HepG2 (cell line): ENCODE results near the gene TSGA10IP. TPM values are rescaled to one million over a fixed set of nuclear protein-coding genes. Genes with fewer than 3 reads are reported as not detected.

Source experiments
- ATAC-seq: fragments of 200-7000 bp; cut with Tn5 transposase; 3 replicates; pipeline ENCODE4 v1.9.1; 2020; ENCODE audit warnings: mild to moderate bottlenecking, moderate library complexity
- BruUV-seq: library from RNA; stranded (reverse); fragments of 400-500 nt; replicated peaks from 2 replicates; lab custom pipeline; 2021; lab: Mats Ljungman, UMichigan
- CTCF ChIA-PET: fragments of 300-600 bp; formaldehyde crosslinking; extraction: SDS; loops from one replicate; lab custom pipeline; 2021; ENCODE audit warnings: low total read pairs, inconsistent platforms, low intra/inter-chr PET ratio; lab: Yijun Ruan, JAX
- POLR2A ChIA-PET: fragments of 350-600 bp; sonication (Branson Sonifier 250); formaldehyde crosslinking; loops from one replicate; lab custom pipeline; 2020; ENCODE audit warnings: antibody characterized with exemption, inconsistent platforms; lab: Yijun Ruan, JAX
- DNase-seq: peaks from one replicate; pipeline ENCODE4 v3.0.0-alpha.2; 2015; ENCODE audit warnings: low spot score
- FAIRE-seq: peaks from 3 replicates; lab custom pipeline; 2011; peaks lifted over from hg19 to GRCh38; lab: Jason Lieb, UNC
- H2AFZ ChIP-seq: one replicate; pipeline ENCODE4 v1.6.1; 2011; ENCODE audit warnings: low read length, inconsistent platforms
- H3K27ac ChIP-seq: fragments of 300-600 bp; 3 replicates; pipeline ENCODE4 v1.8.0; 2011; ENCODE audit warnings: mixed run types, mild to moderate bottlenecking, mixed read lengths, low read length, inconsistent platforms; ENCODE audit not compliant: insufficient read depth; ENCODE audit errors: extremely low read length
- H3K27me3 ChIP-seq, 2 experiments: fragments of 200-600 bp in 1 of 2; 2 replicates in 1 of 2; 3 replicates in 1 of 2; pipeline versions ENCODE4 v1.6.0 to v1.8.0; 2011; ENCODE audit warnings: low read length in 2 of 2, mild to moderate bottlenecking in 2 of 2, moderate library complexity in 2 of 2, inconsistent platforms in 1 of 2; ENCODE audit not compliant: insufficient read depth in 2 of 2, control insufficient read depth in 1 of 2
- H3K36me3 ChIP-seq, 2 experiments: fragments of 200-600 bp in 1 of 2; replicated peaks in 1 of 2; 2 replicates in 1 of 2; 3 replicates in 1 of 2; pipeline versions ENCODE4 v1.5.1 to v1.8.0; 2011; ENCODE audit warnings: low read length in 2 of 2, inconsistent platforms in 1 of 2; ENCODE audit not compliant: insufficient read depth in 2 of 2, control insufficient read depth in 1 of 2
- H3K4me1 ChIP-seq: 2 replicates; pipeline ENCODE4 v1.5.1; 2012; ENCODE audit warnings: low read length, inconsistent platforms; ENCODE audit not compliant: insufficient read depth
- H3K4me2 ChIP-seq: 2 replicates; pipeline ENCODE4 v1.6.0; 2011; ENCODE audit warnings: low read depth, low read length, inconsistent platforms
- H3K4me3 ChIP-seq, 3 experiments: fragments of 200-600 bp in 1 of 3; sonication (generic), shearing (Covaris generic) in 1 of 3; replicated peaks in 1 of 3; 2 replicates each; pipeline ENCODE4 v1.5.1; 2011 to 2016; ENCODE audit warnings: low read length in 3 of 3, inconsistent platforms in 2 of 3, low read depth in 2 of 3, mild to moderate bottlenecking in 2 of 3, control low read depth in 1 of 3, mixed read lengths in 1 of 3; ENCODE audit not compliant: insufficient read depth in 1 of 3
- H3K79me2 ChIP-seq: one replicate; pipeline ENCODE4 v1.6.1; 2011; ENCODE audit warnings: low read length, inconsistent platforms; ENCODE audit not compliant: insufficient read depth
- H3K9ac ChIP-seq: 2 replicates; pipeline ENCODE4 v1.6.0; 2011; ENCODE audit warnings: mild to moderate bottlenecking, low read depth, low read length, inconsistent platforms; ENCODE audit not compliant: insufficient read depth
- H3K9me3 ChIP-seq: 2 replicates; pipeline ENCODE4 v1.5.1; 2012; ENCODE audit warnings: mild to moderate bottlenecking, low read length
- H4K20me1 ChIP-seq: 2 replicates; pipeline ENCODE4 v1.6.0; 2011; ENCODE audit warnings: inconsistent platforms, mild to moderate bottlenecking, low read length, moderate library complexity; ENCODE audit not compliant: insufficient read depth
- CAMTA2 ChIP-seq: sonication (generic); formaldehyde crosslinking; IDR thresholded peaks from 2 replicates; pipeline ENCODE4 v1.4.0; 2020; ENCODE audit warnings: mild to moderate bottlenecking, missing genetic modification reagents, borderline replicate concordance
- FOXC1 ChIP-seq: sonication (generic); formaldehyde crosslinking; IDR thresholded peaks from 2 replicates; pipeline ENCODE4 v1.8.0; 2022; ENCODE audit warnings: mild to moderate bottlenecking, missing genetic modification reagents, borderline replicate concordance
- PHF5A ChIP-seq: IDR thresholded peaks from one replicate; pipeline ENCODE4 v1.6.1; 2018; ENCODE audit warnings: low read depth, missing genetic modification reagents; ENCODE audit not compliant: unreplicated experiment
- SNAI1 ChIP-seq: sonication (generic); formaldehyde crosslinking; IDR thresholded peaks from 2 replicates; pipeline ENCODE4 v1.5.0; 2020; ENCODE audit warnings: mild to moderate bottlenecking, missing genetic modification reagents, borderline replicate concordance
- TRIM22 ChIP-seq: fragments of 450-650 bp; IDR thresholded peaks from 2 replicates; pipeline ENCODE4 v1.6.1; 2017
- ZNF121 ChIP-seq: sonication (generic); formaldehyde crosslinking; IDR thresholded peaks from 2 replicates; pipeline ENCODE4 v1.5.0; 2020; ENCODE audit warnings: mild to moderate bottlenecking, missing genetic modification reagents
- ZNF609 ChIP-seq: sonication (generic); formaldehyde crosslinking; IDR thresholded peaks from 2 replicates; pipeline ENCODE4 v1.4.0; 2020; ENCODE audit warnings: mild to moderate bottlenecking, missing genetic modification reagents, borderline replicate concordance
- ZNF670 ChIP-seq: sonication (generic); formaldehyde crosslinking; IDR thresholded peaks from 2 replicates; pipeline ENCODE4 v1.8.0; 2022; ENCODE audit warnings: mild to moderate bottlenecking, missing genetic modification reagents, borderline replicate concordance
- WGBS: methylation state at CpG from one replicate; pipeline ENCODE4 v1.1.6; 2017; ENCODE audit warnings: low lambda C conversion rate; 5-methylcytosine and 5-hydroxymethylcytosine counted together
- in situ Hi-C: cut with HindIII; loops from 2 replicates; pipeline ENCODE4 v1.10.0; 2017; ENCODE audit warnings: low pct_unique_long_range_greater_than_20kb; ENCODE audit not compliant: extremely low pct_ligation_motif_present
- intact Hi-C: fragments of 100-400 bp; cut with micrococcal nuclease; formaldehyde crosslinking; loops from one replicate; pipeline ENCODE4 v1.10.0; 2022; ENCODE audit not compliant: unreplicated experiment
- polyA plus RNA-seq, 8 experiments: library from polyadenylated mRNA; depleted of rRNA in 3 of 8; stranded (reverse) in 7 of 8; unstranded in 1 of 8; fragments of >200 nt; fragmentation: Illumina TruSeq in 4 of 8; extraction: Trizol in 4 of 8; gene quantifications; 2 replicates each; pipeline versions ENCODE4 v1.2.1 to v1.2.3, GENCODE V29; 2011 to 2016; ENCODE audit warnings: low read depth in 4 of 8, missing spikeins in 1 of 8, mixed read lengths in 1 of 8; ENCODE audit not compliant: insufficient read depth in 1 of 8
- total RNA-seq, 5 experiments: library from RNA; depleted of rRNA; stranded (reverse); fragments of >200 nt; fragmentation: Illumina TruSeq; extraction: Trizol; gene quantifications; 2 replicates each; pipeline ENCODE4 v1.2.3, GENCODE V29; 2016; ENCODE audit warnings: low read depth in 1 of 5
- TF ChIP-seq, protein P1 (sequence below): sonication (generic); formaldehyde crosslinking; IDR thresholded peaks from 2 replicates; pipeline ENCODE4 v1.5.0; 2020; ENCODE audit warnings: mild to moderate bottlenecking, missing genetic modification reagents
- TF ChIP-seq, protein P2 (sequence below): sonication (generic); formaldehyde crosslinking; IDR thresholded peaks from 2 replicates; pipeline ENCODE4 v1.4.0; 2020; ENCODE audit warnings: mild to moderate bottlenecking, low read depth, missing genetic modification reagents

The TSGA10IP gene
- total and polyA plus RNA-seq, 2 of the 13 experiments (the other 11 are each of a cell fraction or from before 2014, with no cell fraction given), result not detected

- TF ChIP-seq, protein P1, sequence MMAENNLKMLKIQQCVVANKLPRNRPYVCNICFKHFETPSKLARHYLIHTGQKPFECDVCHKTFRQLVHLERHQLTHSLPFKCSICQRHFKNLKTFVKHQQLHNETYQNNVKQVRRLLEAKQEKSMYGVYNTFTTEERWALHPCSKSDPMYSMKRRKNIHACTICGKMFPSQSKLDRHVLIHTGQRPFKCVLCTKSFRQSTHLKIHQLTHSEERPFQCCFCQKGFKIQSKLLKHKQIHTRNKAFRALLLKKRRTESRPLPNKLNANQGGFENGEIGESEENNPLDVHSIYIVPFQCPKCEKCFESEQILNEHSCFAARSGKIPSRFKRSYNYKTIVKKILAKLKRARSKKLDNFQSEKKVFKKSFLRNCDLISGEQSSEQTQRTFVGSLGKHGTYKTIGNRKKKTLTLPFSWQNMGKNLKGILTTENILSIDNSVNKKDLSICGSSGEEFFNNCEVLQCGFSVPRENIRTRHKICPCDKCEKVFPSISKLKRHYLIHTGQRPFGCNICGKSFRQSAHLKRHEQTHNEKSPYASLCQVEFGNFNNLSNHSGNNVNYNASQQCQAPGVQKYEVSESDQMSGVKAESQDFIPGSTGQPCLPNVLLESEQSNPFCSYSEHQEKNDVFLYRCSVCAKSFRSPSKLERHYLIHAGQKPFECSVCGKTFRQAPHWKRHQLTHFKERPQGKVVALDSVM (CRISPR knock-in tag), result no peak; the same call in none of the 2 replicates
- TF ChIP-seq, protein P2, sequence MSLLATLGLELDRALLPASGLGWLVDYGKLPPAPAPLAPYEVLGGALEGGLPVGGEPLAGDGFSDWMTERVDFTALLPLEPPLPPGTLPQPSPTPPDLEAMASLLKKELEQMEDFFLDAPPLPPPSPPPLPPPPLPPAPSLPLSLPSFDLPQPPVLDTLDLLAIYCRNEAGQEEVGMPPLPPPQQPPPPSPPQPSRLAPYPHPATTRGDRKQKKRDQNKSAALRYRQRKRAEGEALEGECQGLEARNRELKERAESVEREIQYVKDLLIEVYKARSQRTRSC, result no peak
- TF ChIP-seq TRIM22, result no peak
- no peak for TF ChIP-seq ZNF670 (CRISPR knock-in tag)
Observed at GRCh38 chr11:65961267-65962140, 16.2 kb downstream of the TSGA10IP start, which contains the start of gene SART1 (continued).

DNA sequence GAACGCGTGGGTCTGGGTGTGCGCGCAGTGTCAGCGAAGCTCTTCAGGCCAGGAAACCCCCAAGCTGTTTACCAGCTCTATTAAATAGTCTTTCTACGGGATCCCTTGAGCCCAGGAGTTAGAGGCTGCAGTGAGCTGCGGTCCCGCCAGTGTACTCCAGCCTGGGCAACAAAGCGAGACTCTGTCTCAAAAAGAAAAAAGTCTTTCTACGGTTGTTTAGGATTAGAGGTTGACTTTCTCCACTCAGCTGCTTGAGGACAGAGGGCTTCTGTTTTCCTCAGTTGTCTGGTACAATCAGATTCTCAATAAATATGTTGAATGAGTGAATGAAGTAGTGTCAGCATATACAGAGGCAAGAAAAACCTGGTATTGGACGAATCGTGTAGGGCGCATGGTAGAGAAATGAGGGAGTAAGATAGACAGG, 16.9 kb downstream of the TSGA10IP start:
- whole genome bisulfite sequencing, result 5% methylated on average over 8 of the region's 13 CpGs
- ATAC-seq, result peak; percentile 32
- no peak for FAIRE-seq
- ChIA-PET CTCF (interaction anchor here (1.1 kb wide), 1 partner anchor 78 kb away, joined by 3 read pairs; no protein-coding TSS in a partner anchor), POLR2A (interaction anchor here (0.6 to 1.4 kb wide), 4 partner anchors 34 to 283 kb away, joined by 3 to 5 read pairs (median 4); partner anchors contain the start of genes CFL1 and FIBP)
- H3K9ac ChIP-seq, result peak overlapping the region; percentile 98
- peaks cover 21 to 35% of the 10 kb centered on the region in 2 experiments for H3K36me3 ChIP-seq
- peak overlapping the region; percentile 98 for H3K4me2 ChIP-seq
- BruUV-seq, result TSS peak; percentile 62
- peak overlapping the region; percentile 89 to 97 (median 97) for H3K4me3 ChIP-seq
- DNase-seq, result no peak
- intact Hi-C loops, result no loop called here
- H2AFZ ChIP-seq, result no peak overlapping the region
- no peaks in the 10 kb centered on the region for H3K9me3 ChIP-seq
- H3K79me2 ChIP-seq, result peaks cover 22% of the 10 kb centered on the region
- TF ChIP-seq FOXC1 (CRISPR knock-in tag) (0 out of 2 replicates have a peak, but pooled peaks have one; percentile 9), SNAI1 (CRISPR knock-in tag) (no peak), ZNF121 (CRISPR knock-in tag) (0 out of 2 replicates have a peak, but pooled peaks have one; percentile 54), CAMTA2 (CRISPR knock-in tag) (no peak), ZNF609 (0 out of 2 replicates have a peak, but pooled peaks have one; percentile 3), PHF5A (CRISPR knock-in tag) (no peak)
- TF ChIP-seq, all 625 proteins: peak for 3
- in situ Hi-C loops, result no loop called here
- peaks cover 53% of the 10 kb centered on the region for H3K4me1 ChIP-seq
- H3K27me3 ChIP-seq, result no peaks in the 10 kb centered on the region; a peak in 1 of 5 replicates
- no peaks in the 10 kb centered on the region for H4K20me1 ChIP-seq
- H3K27ac ChIP-seq, result no peak overlapping the region
